ENCODE measurements around the gene CCL11. TPM values are rescaled to one million over a fixed set of nuclear protein-coding genes. Genes with fewer than 3 reads are reported as not detected.
"Not testable (repeated sequence)": the region's sequence is repeated elsewhere in the genome, so short reads cannot be mapped to it uniquely, and the experiment has no call there.

CCL11 gene
- total RNA-seq, 1 experiment from 2014 or later, result not detected

DNA sequence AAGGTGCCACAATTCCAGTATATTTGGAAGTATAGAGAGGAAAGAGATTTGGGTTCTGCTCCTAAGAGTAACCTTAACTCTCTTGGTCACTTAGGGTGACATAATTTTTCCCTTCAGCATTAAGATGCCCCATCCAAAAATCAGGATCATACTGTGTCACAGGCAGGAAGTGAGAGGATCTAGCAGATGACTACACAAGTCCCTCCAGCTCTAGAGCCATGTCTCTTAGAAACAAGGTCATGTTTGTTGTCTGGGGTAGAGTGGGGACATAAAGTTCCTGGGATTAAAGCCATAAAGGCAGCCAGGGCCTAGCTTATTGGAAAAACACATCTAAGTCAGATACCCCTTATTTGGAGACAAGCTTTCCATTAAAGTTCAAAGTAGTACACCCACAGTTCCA is 36.4 kb downstream of the CCL11 start:
- ATAC-seq (no peak), DNase-seq (ENCODE audit: low read depth, low spot score) (no peak)
- no peaks in the 10 kb centered on the region for H3K9me3 ChIP-seq (ENCODE audit: control insufficient read depth, insufficient read depth, low read depth, low read length)
- no peak overlapping the region for H3K4me3 ChIP-seq (ENCODE audit: low read depth in 2 of 2, low read length in 2 of 2)
- no peak overlapping the region for H3K27ac ChIP-seq (ENCODE audit: low read length)
- intact Hi-C loops (cut with micrococcal nuclease; ENCODE audit: unreplicated experiment) (no loop called here), in situ Hi-C loops (cut with HindIII; ENCODE audit: low pct_unique_long_range_greater_than_20kb, low sequenced_read_pairs) (no loop called here)
- H3K4me1 ChIP-seq (ENCODE audit: control insufficient read depth, insufficient read depth, low read length), result no peaks in the 10 kb centered on the region
- POLR2A ChIA-PET, result no interaction called here
- CTCF ChIA-PET, result no interaction called here
- no peaks in the 10 kb centered on the region for H3K27me3 ChIP-seq (ENCODE audit: control insufficient read depth, insufficient read depth, low read length)
- BruUV-seq (replicated peaks), result no TSS peak
- H3K36me3 ChIP-seq (ENCODE audit: control insufficient read depth, insufficient read depth, low read length), result no peaks in the 10 kb centered on the region
- TF ChIP-seq POLR2AphosphoS5 (IDR thresholded peaks at IDR 0.05; ENCODE audit: low read depth, low read length) (no peak), TCF7L2 (IDR thresholded peaks at IDR 0.05; ENCODE audit: low read depth, low read length) (no peak), SIN3A (IDR thresholded peaks at IDR 0.05; ENCODE audit: borderline replicate concordance, insufficient read depth, low read depth, low read length) (no peak), CTCF (IDR thresholded peaks at IDR 0.05) (no peak)
- TF ChIP-seq, protein P1, sequence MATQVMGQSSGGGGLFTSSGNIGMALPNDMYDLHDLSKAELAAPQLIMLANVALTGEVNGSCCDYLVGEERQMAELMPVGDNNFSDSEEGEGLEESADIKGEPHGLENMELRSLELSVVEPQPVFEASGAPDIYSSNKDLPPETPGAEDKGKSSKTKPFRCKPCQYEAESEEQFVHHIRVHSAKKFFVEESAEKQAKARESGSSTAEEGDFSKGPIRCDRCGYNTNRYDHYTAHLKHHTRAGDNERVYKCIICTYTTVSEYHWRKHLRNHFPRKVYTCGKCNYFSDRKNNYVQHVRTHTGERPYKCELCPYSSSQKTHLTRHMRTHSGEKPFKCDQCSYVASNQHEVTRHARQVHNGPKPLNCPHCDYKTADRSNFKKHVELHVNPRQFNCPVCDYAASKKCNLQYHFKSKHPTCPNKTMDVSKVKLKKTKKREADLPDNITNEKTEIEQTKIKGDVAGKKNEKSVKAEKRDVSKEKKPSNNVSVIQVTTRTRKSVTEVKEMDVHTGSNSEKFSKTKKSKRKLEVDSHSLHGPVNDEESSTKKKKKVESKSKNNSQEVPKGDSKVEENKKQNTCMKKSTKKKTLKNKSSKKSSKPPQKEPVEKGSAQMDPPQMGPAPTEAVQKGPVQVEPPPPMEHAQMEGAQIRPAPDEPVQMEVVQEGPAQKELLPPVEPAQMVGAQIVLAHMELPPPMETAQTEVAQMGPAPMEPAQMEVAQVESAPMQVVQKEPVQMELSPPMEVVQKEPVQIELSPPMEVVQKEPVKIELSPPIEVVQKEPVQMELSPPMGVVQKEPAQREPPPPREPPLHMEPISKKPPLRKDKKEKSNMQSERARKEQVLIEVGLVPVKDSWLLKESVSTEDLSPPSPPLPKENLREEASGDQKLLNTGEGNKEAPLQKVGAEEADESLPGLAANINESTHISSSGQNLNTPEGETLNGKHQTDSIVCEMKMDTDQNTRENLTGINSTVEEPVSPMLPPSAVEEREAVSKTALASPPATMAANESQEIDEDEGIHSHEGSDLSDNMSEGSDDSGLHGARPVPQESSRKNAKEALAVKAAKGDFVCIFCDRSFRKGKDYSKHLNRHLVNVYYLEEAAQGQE (IDR thresholded peaks at IDR 0.05; ENCODE audit: insufficient read depth in 1 of 2, low read depth in 2 of 2, low read length in 1 of 2), result no peak

GRCh38 chr17:34327580-34327979 is 42.0 kb downstream of the CCL11 start:
- POLR2A ChIA-PET; DNase-seq (ENCODE audit: low read depth, low spot score); H3K36me3 ChIP-seq (ENCODE audit: control insufficient read depth, insufficient read depth, low read length); intact Hi-C loops (cut with micrococcal nuclease; ENCODE audit: unreplicated experiment); H3K4me3 ChIP-seq (ENCODE audit: low read depth in 2 of 2, low read length in 2 of 2); H3K9me3 ChIP-seq (ENCODE audit: control insufficient read depth, insufficient read depth, low read depth, low read length); H3K4me1 ChIP-seq (ENCODE audit: control insufficient read depth, insufficient read depth, low read length); H3K27ac ChIP-seq (ENCODE audit: low read length); ATAC-seq; BruUV-seq (replicated peaks); H3K27me3 ChIP-seq (ENCODE audit: control insufficient read depth, insufficient read depth, low read length); in situ Hi-C loops (cut with HindIII; ENCODE audit: low pct_unique_long_range_greater_than_20kb, low sequenced_read_pairs): not testable (repeated sequence)
- CTCF ChIA-PET, result interaction anchor here (0.7 kb wide), 1 partner anchor 1132 kb away, joined by 5 read pairs; no protein-coding TSS in a partner anchor

DNA sequence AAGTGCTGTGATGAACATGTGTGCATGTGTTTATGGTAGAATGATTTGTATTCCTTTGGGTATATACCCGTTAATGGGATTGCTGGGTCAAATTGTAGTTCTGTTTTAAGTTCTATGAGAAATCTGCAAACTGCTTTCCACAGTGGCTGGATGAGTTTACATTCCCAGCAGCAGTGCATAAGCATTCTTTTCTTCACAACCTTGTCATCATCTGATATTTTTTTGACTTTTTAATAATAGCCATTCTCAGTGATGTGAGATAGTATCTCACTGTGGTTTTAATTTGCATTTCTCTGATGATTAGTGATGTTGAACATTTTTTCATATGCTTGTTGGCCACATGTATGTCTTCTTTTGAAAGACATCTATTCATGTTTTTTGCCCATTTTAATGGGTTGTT is 52.2 kb downstream of the CCL11 start:
- no peaks in the 10 kb centered on the region for H3K36me3 ChIP-seq (ENCODE audit: control insufficient read depth, insufficient read depth, low read length)
- ChIA-PET CTCF (no interaction called here), POLR2A (no interaction called here)
- intact Hi-C loops (cut with micrococcal nuclease; ENCODE audit: unreplicated experiment), result no loop called here
- H3K4me3 ChIP-seq (ENCODE audit: low read depth in 2 of 2, low read length in 2 of 2), result no peak overlapping the region
- no TSS peak for BruUV-seq (replicated peaks)
- no peak for DNase-seq (ENCODE audit: low read depth, low spot score)
- in situ Hi-C loops (cut with HindIII; ENCODE audit: low pct_unique_long_range_greater_than_20kb, low sequenced_read_pairs), result no loop called here
- TF ChIP-seq CTCF (IDR thresholded peaks at IDR 0.05) (no peak), SIN3A (IDR thresholded peaks at IDR 0.05; ENCODE audit: borderline replicate concordance, insufficient read depth, low read depth, low read length) (no peak), TCF7L2 (IDR thresholded peaks at IDR 0.05; ENCODE audit: low read depth, low read length) (no peak), POLR2AphosphoS5 (IDR thresholded peaks at IDR 0.05; ENCODE audit: low read depth, low read length) (no peak)
- TF ChIP-seq, protein P1 (IDR thresholded peaks at IDR 0.05; ENCODE audit: insufficient read depth in 1 of 2, low read depth in 2 of 2, low read length in 1 of 2), result no peak
- H3K4me1 ChIP-seq (ENCODE audit: control insufficient read depth, insufficient read depth, low read length), result no peaks in the 10 kb centered on the region
- no peak overlapping the region for H3K27ac ChIP-seq (ENCODE audit: low read length)
- no peaks in the 10 kb centered on the region for H3K27me3 ChIP-seq (ENCODE audit: control insufficient read depth, insufficient read depth, low read length)
- ATAC-seq, result no peak
- H3K9me3 ChIP-seq (ENCODE audit: control insufficient read depth, insufficient read depth, low read depth, low read length), result no peaks in the 10 kb centered on the region

Data from Panc1 (cell line).